DOHH2 (cell line): ENCODE measurements around the gene ZNF385D.

Source experiments
- H3F3A ChIP-seq: fragments of 200-600 bp; sonication (generic), shearing (Covaris generic); 2 replicates; pipeline ENCODE4 v1.6.0; 2016; ENCODE audit warnings: antibody characterized with exemption, mild to moderate bottlenecking; ENCODE audit not compliant: control insufficient read depth, insufficient read depth
- H3K27ac ChIP-seq: fragments of 200-600 bp; sonication (generic); 2 replicates; pipeline ENCODE4 v1.5.1; 2014; ENCODE audit warnings: low read depth, mild to moderate bottlenecking, low read length, moderate library complexity
- H3K27me3 ChIP-seq: fragments of 200-600 bp; sonication (generic); 2 replicates; pipeline ENCODE4 v1.6.1; 2014; ENCODE audit warnings: mild to moderate bottlenecking, low read length, mixed read lengths; ENCODE audit not compliant: control insufficient read depth
- H3K36me3 ChIP-seq: fragments of 200-600 bp; sonication (generic); 2 replicates; pipeline ENCODE4 v1.6.1; 2014; ENCODE audit warnings: mild to moderate bottlenecking, low read length, moderate library complexity, mixed read lengths; ENCODE audit not compliant: control insufficient read depth
- H3K4me1 ChIP-seq: fragments of 200-600 bp; sonication (generic); 2 replicates; pipeline ENCODE4 v1.6.1; 2014; ENCODE audit warnings: mild to moderate bottlenecking, low read length, mixed read lengths; ENCODE audit not compliant: control insufficient read depth
- H3K4me2 ChIP-seq: fragments of 200-600 bp; sonication (generic); 2 replicates; pipeline ENCODE4 v1.6.0; 2014; ENCODE audit warnings: mild to moderate bottlenecking, low read length, moderate library complexity
- H3K4me3 ChIP-seq: fragments of 200-600 bp; sonication (generic); 2 replicates; pipeline ENCODE4 v1.5.1; 2014; ENCODE audit warnings: mild to moderate bottlenecking, low read length, mixed read lengths
- H3K79me2 ChIP-seq: fragments of 200-600 bp; sonication (generic); 2 replicates; pipeline ENCODE4 v1.6.1; 2014; ENCODE audit warnings: mild to moderate bottlenecking, low read length, mixed read lengths; ENCODE audit not compliant: control insufficient read depth
- H3K9me2 ChIP-seq: fragments of 200-600 bp; sonication (generic); replicated peaks from 2 replicates; pipeline ENCODE4 v1.6.1; 2014; ENCODE audit warnings: mild to moderate bottlenecking, low read length, mixed read lengths; ENCODE audit not compliant: control insufficient read depth
- H3K9me3 ChIP-seq: fragments of 200-600 bp; sonication (generic); 2 replicates; pipeline ENCODE4 v1.6.1; 2014; ENCODE audit warnings: antibody characterized with exemption, low read length, mixed read lengths; ENCODE audit not compliant: control insufficient read depth, insufficient read depth
- H4K20me1 ChIP-seq: fragments of 200-600 bp; sonication (generic); 2 replicates; pipeline ENCODE4 v1.6.0; 2014; ENCODE audit warnings: low read depth, mild to moderate bottlenecking, antibody characterized with exemption, low read length, moderate library complexity; ENCODE audit not compliant: control insufficient read depth, insufficient read depth
- EZH2phosphoT487 ChIP-seq: fragments of 200-600 bp; sonication (generic); IDR thresholded peaks from 2 replicates; pipeline ENCODE4 v1.6.1; 2017; ENCODE audit warnings: borderline replicate concordance, mild to moderate bottlenecking, antibody characterized with exemption, low read length, moderate library complexity, mixed read lengths
- TF ChIP-seq, protein P1 (sequence below): fragments of 200-600 bp; sonication (generic); IDR thresholded peaks from one replicate; pipeline ENCODE4 v1.5.1; 2014; ENCODE audit warnings: antibody characterized with exemption, mild to moderate bottlenecking, low read depth, low read length; ENCODE audit not compliant: poor library complexity, severe bottlenecking

ZNF385D gene

DNA sequence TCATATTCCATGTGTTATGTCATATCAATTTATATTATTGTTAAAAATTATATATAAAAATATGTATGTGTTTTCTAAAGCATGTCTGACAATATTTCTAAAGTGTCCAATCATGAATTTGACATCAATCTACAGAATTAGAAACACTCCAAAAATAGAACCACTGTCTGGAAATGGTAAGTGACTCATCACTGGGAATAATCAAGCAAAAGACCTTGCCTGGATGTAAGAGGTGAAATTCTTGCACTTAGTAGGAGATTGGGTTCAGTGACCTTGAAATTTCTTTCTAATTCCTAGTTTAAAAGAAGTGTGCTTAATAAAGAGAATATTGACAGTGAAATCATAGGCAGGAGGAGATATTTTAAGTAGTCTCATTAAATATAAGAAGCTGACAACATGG lies 188.8 kb downstream of the ZNF385D start:
- Histone ChIP-seq H3K9me3 (no peaks in the 10 kb centered on the region), H3K4me3 (no peak overlapping the region), H3F3A (no peaks in the 10 kb centered on the region), H3K27ac (no peak overlapping the region), H4K20me1 (no peaks in the 10 kb centered on the region), H3K79me2 (no peaks in the 10 kb centered on the region), H3K36me3 (no peaks in the 10 kb centered on the region), H3K4me2 (no peak overlapping the region), H3K27me3 (no peaks in the 10 kb centered on the region), H3K9me2 (no peaks in the 10 kb centered on the region), H3K4me1 (no peaks in the 10 kb centered on the region)
- TF ChIP-seq EZH2phosphoT487, result no peak
- TF ChIP-seq, protein P1, sequence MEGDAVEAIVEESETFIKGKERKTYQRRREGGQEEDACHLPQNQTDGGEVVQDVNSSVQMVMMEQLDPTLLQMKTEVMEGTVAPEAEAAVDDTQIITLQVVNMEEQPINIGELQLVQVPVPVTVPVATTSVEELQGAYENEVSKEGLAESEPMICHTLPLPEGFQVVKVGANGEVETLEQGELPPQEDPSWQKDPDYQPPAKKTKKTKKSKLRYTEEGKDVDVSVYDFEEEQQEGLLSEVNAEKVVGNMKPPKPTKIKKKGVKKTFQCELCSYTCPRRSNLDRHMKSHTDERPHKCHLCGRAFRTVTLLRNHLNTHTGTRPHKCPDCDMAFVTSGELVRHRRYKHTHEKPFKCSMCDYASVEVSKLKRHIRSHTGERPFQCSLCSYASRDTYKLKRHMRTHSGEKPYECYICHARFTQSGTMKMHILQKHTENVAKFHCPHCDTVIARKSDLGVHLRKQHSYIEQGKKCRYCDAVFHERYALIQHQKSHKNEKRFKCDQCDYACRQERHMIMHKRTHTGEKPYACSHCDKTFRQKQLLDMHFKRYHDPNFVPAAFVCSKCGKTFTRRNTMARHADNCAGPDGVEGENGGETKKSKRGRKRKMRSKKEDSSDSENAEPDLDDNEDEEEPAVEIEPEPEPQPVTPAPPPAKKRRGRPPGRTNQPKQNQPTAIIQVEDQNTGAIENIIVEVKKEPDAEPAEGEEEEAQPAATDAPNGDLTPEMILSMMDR, result no peak

DNA sequence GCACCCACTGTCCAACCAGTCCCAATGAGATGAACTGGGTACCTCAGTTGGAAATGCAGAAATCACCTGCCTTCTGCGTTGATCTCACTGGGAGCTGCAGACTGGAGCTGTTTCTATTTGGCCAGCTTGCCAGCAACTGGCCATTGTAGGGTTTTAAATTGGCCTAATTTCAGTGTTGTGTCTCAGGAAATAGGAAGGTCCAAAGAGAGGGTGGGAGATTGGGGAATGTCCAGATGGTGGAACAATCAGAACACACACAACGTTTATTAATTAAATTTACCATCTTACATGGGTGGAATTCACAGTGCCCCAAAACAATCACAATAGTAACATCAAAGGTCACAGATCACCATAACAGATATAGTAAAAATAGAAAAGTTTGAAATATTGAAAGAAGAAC lies 189.5 kb downstream of the ZNF385D start:
- Histone ChIP-seq H3K4me1 (no peaks in the 10 kb centered on the region), H3K79me2 (no peaks in the 10 kb centered on the region), H3K4me3 (no peak overlapping the region), H3K4me2 (no peak overlapping the region), H3K36me3 (no peaks in the 10 kb centered on the region), H3F3A (no peaks in the 10 kb centered on the region), H3K9me3 (no peaks in the 10 kb centered on the region), H3K27me3 (no peaks in the 10 kb centered on the region), H4K20me1 (no peaks in the 10 kb centered on the region), H3K27ac (no peak overlapping the region), H3K9me2 (no peaks in the 10 kb centered on the region)
- no peak for TF ChIP-seq EZH2phosphoT487
- TF ChIP-seq, protein P1, result no peak

DNA sequence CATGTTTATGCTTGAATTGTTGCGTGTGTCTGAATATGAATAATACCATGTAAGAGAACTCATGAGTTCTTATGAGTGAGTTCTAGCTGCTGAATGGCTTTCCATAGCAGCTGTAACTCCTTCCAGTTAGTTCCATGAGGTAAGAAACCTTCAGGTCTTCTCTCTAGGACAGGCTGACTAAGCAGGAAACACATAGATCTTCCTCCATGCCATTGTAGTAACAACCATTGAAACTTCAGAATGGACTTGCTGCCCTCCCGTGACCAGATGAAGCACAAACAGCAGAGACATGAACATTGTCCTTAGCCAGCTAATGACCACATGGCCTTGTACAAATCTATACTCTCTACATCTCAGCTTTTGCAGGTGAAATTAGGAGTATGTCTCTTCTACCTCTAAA lies 200.0 kb downstream of the ZNF385D start:
- Histone ChIP-seq H3K4me3 (no peak overlapping the region), H3K27me3 (no peaks in the 10 kb centered on the region), H3K27ac (no peak overlapping the region), H3K36me3 (no peaks in the 10 kb centered on the region), H3F3A (no peaks in the 10 kb centered on the region), H3K9me2 (no peaks in the 10 kb centered on the region), H4K20me1 (no peaks in the 10 kb centered on the region), H3K79me2 (no peaks in the 10 kb centered on the region), H3K4me2 (no peak overlapping the region), H3K4me1 (no peaks in the 10 kb centered on the region), H3K9me3 (no peaks in the 10 kb centered on the region)
- no peak for TF ChIP-seq EZH2phosphoT487
- TF ChIP-seq, protein P1, result no peak

DNA sequence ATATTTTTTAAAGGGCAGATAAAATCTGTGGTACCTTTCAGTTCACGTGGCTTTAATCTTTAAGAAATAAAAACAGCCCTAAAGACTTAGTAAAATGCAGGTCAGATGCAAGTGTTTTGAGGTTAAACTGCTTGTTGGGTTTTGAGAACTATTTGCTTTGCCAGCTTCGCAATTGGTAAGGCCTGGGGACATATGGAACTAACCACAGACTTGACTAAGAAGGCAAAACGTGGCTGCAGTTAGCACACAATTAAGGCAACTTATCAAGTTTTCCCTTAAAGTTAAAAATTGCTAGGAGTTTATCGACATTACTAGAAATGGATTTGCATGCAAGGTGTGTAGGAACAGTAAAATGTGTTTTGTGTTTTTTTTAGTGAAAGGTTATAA lies 206.9 kb downstream of the ZNF385D start:
- Histone ChIP-seq H3K4me3 (no peak overlapping the region), H3K9me2 (no peaks in the 10 kb centered on the region), H3K9me3 (no peaks in the 10 kb centered on the region), H3K36me3 (no peaks in the 10 kb centered on the region), H3F3A (no peaks in the 10 kb centered on the region), H3K4me2 (no peak overlapping the region), H3K79me2 (no peaks in the 10 kb centered on the region), H3K4me1 (no peaks in the 10 kb centered on the region), H4K20me1 (no peaks in the 10 kb centered on the region), H3K27ac (no peak overlapping the region), H3K27me3 (no peaks in the 10 kb centered on the region)
- TF ChIP-seq, protein P1, result no peak
- TF ChIP-seq EZH2phosphoT487, result no peak
